Left lung (tissue), 10 donors: ENCODE data around the gene FERMT2. TPM values are rescaled to one million over a fixed set of nuclear protein-coding genes. Genes with fewer than 3 reads are reported as not detected.
"Not testable (repeated sequence)": the region's sequence is repeated elsewhere in the genome, so short reads cannot be mapped to it uniquely, and the experiment has no call there.

Experiments used
- ATAC-seq: fragments of 200-7000 bp; cut with Tn5 transposase; one replicate; pipeline ENCODE4 v1.9.1; 2020; ENCODE audit warnings: moderate library complexity
- DNase-seq, 4 donors: peaks; one replicate each; pipeline ENCODE4 v3.0.0-alpha.2; 2013 to 2020
- H3K27ac ChIP-seq, 2 donors: fragments of 200-600 bp; sonication (generic) in 1 of 2; one replicate each; pipeline versions ENCODE4 v1.5.0 to v1.8.0; 2020 to 2021
- H3K27me3 ChIP-seq, 2 donors: fragments of 200-600 bp; sonication (generic) in 1 of 2; one replicate each; pipeline versions ENCODE4 v1.5.0 to v1.8.0; 2020 to 2021
- H3K36me3 ChIP-seq, 2 donors: fragments of 200-600 bp; sonication (generic) in 1 of 2; one replicate each; pipeline versions ENCODE4 v1.5.0 to v1.8.0; 2020 to 2021
- H3K4me1 ChIP-seq, 2 donors: fragments of 200-600 bp; one replicate each; pipeline ENCODE4 v1.8.0; 2021
- H3K4me3 ChIP-seq, 2 donors: fragments of 200-600 bp; sonication (generic) in 1 of 2; one replicate each; pipeline versions ENCODE4 v1.5.0 to v1.8.0; 2020 to 2021; ENCODE audit warnings: mild to moderate bottlenecking in 1 of 2
- H3K9me3 ChIP-seq, 2 donors: fragments of 200-600 bp; sonication (generic) in 1 of 2; one replicate each; pipeline versions ENCODE4 v1.5.0 to v1.8.0; 2020 to 2021
- intact Hi-C, 2 donors: fragments of 100-400 bp; cut with DNase I; formaldehyde crosslinking; loops; one replicate each; pipeline versions ENCODE4 v1.11.2 to v1.14.2; 2022
- polyA plus RNA-seq, 6 donors: library from polyadenylated mRNA; unstranded; fragments of 120-200 nt; gene quantifications; one replicate each; pipeline ENCODE4 v1.2.1, GENCODE V29; 2013; ENCODE audit not compliant: insufficient read length in 6 of 6
- total RNA-seq, 2 donors: library from RNA; stranded (reverse); fragmentation: NEBNext Ultra II Directional; extraction: Animal tissue kit (Norgen Biotek cat#: 25700); gene quantifications; one replicate each; pipeline ENCODE4 v1.2.1, GENCODE V29; 2021
- TF ChIP-seq, protein P1 (sequence below), 2 donors: fragments of 200-600 bp; sonication (generic) in 1 of 2; IDR thresholded peaks; one replicate each; pipeline versions ENCODE4 v1.5.0 to v1.8.0; 2021; ENCODE audit warnings: antibody characterized with exemption in 2 of 2
- donor health status: DM: no; HTN: yes; CAD: no.
- donor health status: DM: no; HTN: no; CAD: no.

FERMT2 gene
- total and polyA plus RNA-seq, 8 donors = 93.4 to 148 (median 131) TPM

GRCh38 chr14:52868911-52869618 lies 81.8 kb downstream of the FERMT2 start:
- H3K4me1 ChIP-seq = peaks cover 0 to 5% of the 10 kb centered on the region in 2 donors
- no peaks in the 10 kb centered on the region for H3K9me3 ChIP-seq
- no peak for ATAC-seq
- no peaks in the 10 kb centered on the region for H3K27me3 ChIP-seq
- no peak overlapping the region for H3K4me3 ChIP-seq
- H3K27ac ChIP-seq = no peak overlapping the region
- intact Hi-C loops = no loop called here
- peaks cover 5 to 85% of the 10 kb centered on the region in 2 donors for H3K36me3 ChIP-seq
- DNase-seq = no peak
- TF ChIP-seq, protein P1, sequence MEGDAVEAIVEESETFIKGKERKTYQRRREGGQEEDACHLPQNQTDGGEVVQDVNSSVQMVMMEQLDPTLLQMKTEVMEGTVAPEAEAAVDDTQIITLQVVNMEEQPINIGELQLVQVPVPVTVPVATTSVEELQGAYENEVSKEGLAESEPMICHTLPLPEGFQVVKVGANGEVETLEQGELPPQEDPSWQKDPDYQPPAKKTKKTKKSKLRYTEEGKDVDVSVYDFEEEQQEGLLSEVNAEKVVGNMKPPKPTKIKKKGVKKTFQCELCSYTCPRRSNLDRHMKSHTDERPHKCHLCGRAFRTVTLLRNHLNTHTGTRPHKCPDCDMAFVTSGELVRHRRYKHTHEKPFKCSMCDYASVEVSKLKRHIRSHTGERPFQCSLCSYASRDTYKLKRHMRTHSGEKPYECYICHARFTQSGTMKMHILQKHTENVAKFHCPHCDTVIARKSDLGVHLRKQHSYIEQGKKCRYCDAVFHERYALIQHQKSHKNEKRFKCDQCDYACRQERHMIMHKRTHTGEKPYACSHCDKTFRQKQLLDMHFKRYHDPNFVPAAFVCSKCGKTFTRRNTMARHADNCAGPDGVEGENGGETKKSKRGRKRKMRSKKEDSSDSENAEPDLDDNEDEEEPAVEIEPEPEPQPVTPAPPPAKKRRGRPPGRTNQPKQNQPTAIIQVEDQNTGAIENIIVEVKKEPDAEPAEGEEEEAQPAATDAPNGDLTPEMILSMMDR (IDR thresholded peaks at IDR 0.05) = no peak

DNA sequence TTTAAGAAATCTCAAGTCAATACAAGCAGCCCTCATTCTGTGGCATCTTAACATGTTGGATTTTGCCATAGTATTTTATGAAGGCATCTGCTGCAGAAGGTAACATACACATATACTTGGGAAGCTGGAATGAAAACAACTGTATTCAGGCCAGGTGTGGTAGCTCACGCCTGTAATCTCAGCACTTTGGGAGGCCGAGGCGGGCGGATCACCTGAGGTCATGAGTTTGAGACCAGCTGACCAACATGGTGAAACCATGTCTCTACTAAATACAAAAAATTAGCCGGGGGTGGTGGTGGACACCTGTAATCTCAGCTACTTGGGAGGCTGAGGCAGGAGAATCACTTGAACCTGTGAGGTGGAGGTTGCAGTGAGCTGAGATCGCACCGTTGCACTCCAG lies 86.0 kb downstream of the FERMT2 start:
- H3K27ac ChIP-seq, H3K4me1 ChIP-seq, H3K27me3 ChIP-seq, intact Hi-C loops, ATAC-seq, DNase-seq, H3K9me3 ChIP-seq, H3K4me3 ChIP-seq: not testable (repeated sequence)
- peaks cover 0 to 64% of the 10 kb centered on the region in 2 donors for H3K36me3 ChIP-seq

- Histone ChIP-seq H3K27ac (peak overlapping the region in 1 of 2 donors; percentile 22), H3K9me3 (no peaks in the 10 kb centered on the region), H3K4me1 (no peaks in the 10 kb centered on the region), H3K36me3 (peaks cover 0 to 61% of the 10 kb centered on the region in 2 donors), H3K27me3 (no peaks in the 10 kb centered on the region), H3K4me3 (no peak overlapping the region)
- intact Hi-C loops = no loop called here
- no peak for DNase-seq
- no peak for ATAC-seq
- TF ChIP-seq, protein P1 (IDR thresholded peaks at IDR 0.05) = no peak
These were observed 87.5 kb downstream of the FERMT2 start for GRCh38 chr14:52863334-52863700.

GRCh38 chr14:52862632-52863333 lies 88.1 kb downstream of the FERMT2 start:
- Histone ChIP-seq H3K27me3 (no peaks in the 10 kb centered on the region), H3K4me1 (no peaks in the 10 kb centered on the region), H3K36me3 (peaks cover 0 to 61% of the 10 kb centered on the region in 2 donors), H3K9me3 (no peaks in the 10 kb centered on the region), H3K4me3 (no peak overlapping the region), H3K27ac (peak overlapping the region in 1 of 2 donors; percentile 22)
- intact Hi-C loops = no loop called here
- TF ChIP-seq, protein P1 (IDR thresholded peaks at IDR 0.05) = no peak
- DNase-seq (no peak), ATAC-seq (no peak)

- DNase-seq = no peak
- no peak overlapping the region for H3K27ac ChIP-seq
- intact Hi-C loops = no loop called here
- TF ChIP-seq, protein P1 (IDR thresholded peaks at IDR 0.05) = no peak
- H3K27me3 ChIP-seq = no peaks in the 10 kb centered on the region
- no peak for ATAC-seq
- H3K9me3 ChIP-seq = no peaks in the 10 kb centered on the region
- no peak overlapping the region for H3K4me3 ChIP-seq
- H3K36me3 ChIP-seq = peaks cover 0 to 64% of the 10 kb centered on the region in 2 donors
- H3K4me1 ChIP-seq = no peaks in the 10 kb centered on the region
These were observed 89.4 kb downstream of the FERMT2 start for GRCh38 chr14:52861403-52861802.
